Measurements from ENCODE around the gene NPC1.

The NPC1 gene

GRCh38 chr18:23526501-23527063, 59.7 kb downstream of the NPC1 start:
- no peak for TF ChIP-seq CTCF (IDR thresholded peaks at IDR 0.05)
- Histone ChIP-seq H3K27me3 (ENCODE audit: control insufficient read depth, insufficient read depth, low read length) (no peaks in the 10 kb centered on the region), H3K4me1 (peaks cover 4% of the 10 kb centered on the region), H3K36me3 (ENCODE audit: control insufficient read depth, insufficient read depth, low read length) (no peaks in the 10 kb centered on the region), H3K79me2 (no peaks in the 10 kb centered on the region), H3K9me3 (ENCODE audit: control insufficient read depth, low read length) (no peaks in the 10 kb centered on the region), H3K9ac (no peak overlapping the region), H2AFZ (no peak overlapping the region), H3K4me2 (ENCODE audit: low read length) (no peak overlapping the region), H3K4me3 (ENCODE audit: low read depth, low read length) (no peak overlapping the region), H3K27ac (peak overlapping the region; percentile 29)

GRCh38 chr18:23524213-23524707, 62.0 kb downstream of the NPC1 start:
- H3K79me2 ChIP-seq = no peaks in the 10 kb centered on the region
- H2AFZ ChIP-seq = no peak overlapping the region
- H3K4me3 ChIP-seq (ENCODE audit: low read depth, low read length) = no peak overlapping the region
- H3K9me3 ChIP-seq (ENCODE audit: control insufficient read depth, low read length) = no peaks in the 10 kb centered on the region
- TF ChIP-seq CTCF (IDR thresholded peaks at IDR 0.05) = no peak
- no peak overlapping the region for H3K9ac ChIP-seq
- H3K4me2 ChIP-seq (ENCODE audit: low read length) = no peak overlapping the region
- H3K27ac ChIP-seq = no peak overlapping the region
- H3K27me3 ChIP-seq (ENCODE audit: control insufficient read depth, insufficient read depth, low read length) = no peaks in the 10 kb centered on the region
- peaks cover 4% of the 10 kb centered on the region for H3K4me1 ChIP-seq
- H3K36me3 ChIP-seq (ENCODE audit: control insufficient read depth, insufficient read depth, low read length) = no peaks in the 10 kb centered on the region

GRCh38 chr18:23523429-23524212, 62.7 kb downstream of the NPC1 start:
- no peaks in the 10 kb centered on the region for H3K79me2 ChIP-seq
- no peak overlapping the region for H3K27ac ChIP-seq
- no peak overlapping the region for H2AFZ ChIP-seq
- H3K27me3 ChIP-seq (ENCODE audit: control insufficient read depth, insufficient read depth, low read length) = no peaks in the 10 kb centered on the region
- H3K9me3 ChIP-seq (ENCODE audit: control insufficient read depth, low read length) = no peaks in the 10 kb centered on the region
- H3K4me1 ChIP-seq = peaks cover 4% of the 10 kb centered on the region
- H3K9ac ChIP-seq = no peak overlapping the region
- H3K4me3 ChIP-seq (ENCODE audit: low read depth, low read length) = no peak overlapping the region
- no peak overlapping the region for H3K4me2 ChIP-seq (ENCODE audit: low read length)
- H3K36me3 ChIP-seq (ENCODE audit: control insufficient read depth, insufficient read depth, low read length) = no peaks in the 10 kb centered on the region
- no peak for TF ChIP-seq CTCF (IDR thresholded peaks at IDR 0.05)

GRCh38 chr18:23521907-23522306, 64.4 kb downstream of the NPC1 start:
- Histone ChIP-seq H3K36me3 (ENCODE audit: control insufficient read depth, insufficient read depth, low read length) (no peaks in the 10 kb centered on the region), H3K4me3 (ENCODE audit: low read depth, low read length) (no peak overlapping the region), H3K79me2 (no peaks in the 10 kb centered on the region), H3K27ac (no peak overlapping the region), H3K4me2 (ENCODE audit: low read length) (no peak overlapping the region), H3K27me3 (ENCODE audit: control insufficient read depth, insufficient read depth, low read length) (no peaks in the 10 kb centered on the region), H2AFZ (no peak overlapping the region), H3K9me3 (ENCODE audit: control insufficient read depth, low read length) (no peaks in the 10 kb centered on the region), H3K9ac (no peak overlapping the region), H3K4me1 (peaks cover 4% of the 10 kb centered on the region)
- no peak for TF ChIP-seq CTCF (IDR thresholded peaks at IDR 0.05)
